ENCODE results near the gene PRKAG2.

- no peak for TF ChIP-seq POLR2A (IDR thresholded peaks at IDR 0.05)
- no peak for TF ChIP-seq CTCF (IDR thresholded peaks at IDR 0.05)
These were observed 95.6 kb downstream of the PRKAG2 start for GRCh38 chr7:151781161-151781845.

All from transverse colon (tissue), 3 donors.